K562 (cell line): Measurements from ENCODE around the gene ZNF574. TPM values are rescaled to one million over a fixed set of nuclear protein-coding genes. Genes with fewer than 3 reads are reported as not detected.

Experiments
- ATAC-seq: fragments of 200-7000 bp; cut with Tn5 transposase; 3 replicates; pipeline ENCODE4 v1.9.1; 2020; ENCODE audit warnings: moderate library complexity
- BruUV-seq: library from RNA; stranded (reverse); fragments of 400-500 nt; replicated peaks from 2 replicates; lab custom pipeline; 2021; lab: Mats Ljungman, UMichigan
- CTCF ChIA-PET: fragments of 300-600 bp; formaldehyde crosslinking; extraction: SDS; loops from one replicate; lab custom pipeline; 2021; ENCODE audit warnings: low intra/inter-chr PET ratio; lab: Yijun Ruan, JAX
- POLR2A ChIA-PET: fragments of 300-600, 350-650 bp; sonication (Branson Sonifier 250); formaldehyde crosslinking; extraction: SDS; loops from one replicate; lab custom pipeline; 2021; ENCODE audit warnings: antibody characterized with exemption, inconsistent platforms; lab: Yijun Ruan, JAX
- DNase-seq, 4 experiments: peaks; one replicate each; pipeline versions ENCODE4 v3.0.0 to v3.0.0-alpha.2; 2011 to 2018; ENCODE audit warnings: low spot score in 3 of 4, mixed read lengths in 3 of 4; ENCODE audit errors: extremely low read depth in 1 of 4
- FAIRE-seq: peaks from 2 replicates; lab custom pipeline; 2011; peaks lifted over from hg19 to GRCh38; lab: Jason Lieb, UNC
- H2AFZ ChIP-seq: 2 replicates; pipeline ENCODE4 v1.6.0; 2011; ENCODE audit warnings: low read depth, low read length, control low read depth, inconsistent platforms
- H3K27ac ChIP-seq: fragments of 200-600 bp; 3 replicates; pipeline ENCODE4 v1.8.0; 2011; ENCODE audit warnings: low read depth, mild to moderate bottlenecking, control low read depth, inconsistent platforms, low read length, moderate library complexity, mixed read lengths; ENCODE audit errors: extremely low read depth
- H3K27me3 ChIP-seq, 2 experiments: fragments of 300-600 bp in 1 of 2; 2 replicates in 1 of 2; 3 replicates in 1 of 2; pipeline versions ENCODE4 v1.6.0 to v1.8.0; 2011; ENCODE audit warnings: inconsistent platforms in 2 of 2, low read length in 2 of 2, mild to moderate bottlenecking in 1 of 2, mixed read lengths in 1 of 2, moderate library complexity in 1 of 2; ENCODE audit not compliant: control insufficient read depth in 2 of 2, insufficient read depth in 2 of 2
- H3K36me3 ChIP-seq: fragments of 300-600 bp; 3 replicates; pipeline ENCODE4 v1.8.0; 2011; ENCODE audit warnings: mild to moderate bottlenecking, low read length, inconsistent platforms; ENCODE audit not compliant: control insufficient read depth, insufficient read depth
- H3K4me1 ChIP-seq, 2 experiments: fragments of 200-600 bp in 1 of 2; replicated peaks in 1 of 2; 2 replicates in 1 of 2; 3 replicates in 1 of 2; pipeline versions ENCODE4 v1.5.1 to v1.8.0; 2011; ENCODE audit warnings: inconsistent platforms in 2 of 2, low read length in 2 of 2, mild to moderate bottlenecking in 1 of 2, mixed read lengths in 1 of 2, moderate library complexity in 1 of 2; ENCODE audit not compliant: control insufficient read depth in 2 of 2, insufficient read depth in 2 of 2
- H3K4me2 ChIP-seq: 2 replicates; pipeline ENCODE4 v1.6.1; 2011; ENCODE audit warnings: low read length, control low read depth, inconsistent platforms, mixed read lengths; ENCODE audit not compliant: insufficient read depth
- H3K4me3 ChIP-seq: fragments of 200-600 bp; sonication (generic), shearing (Covaris generic); 2 replicates; pipeline ENCODE4 v1.5.1; 2016; ENCODE audit warnings: control low read depth, inconsistent platforms
- H3K79me2 ChIP-seq: fragments of 200-600 bp; 3 replicates; pipeline ENCODE4 v1.8.0; 2011; ENCODE audit warnings: low read length, inconsistent platforms; ENCODE audit not compliant: control insufficient read depth, insufficient read depth
- H3K9ac ChIP-seq, 2 experiments: 2 replicates each; pipeline versions ENCODE4 v1.6.0 to v1.6.1; 2011; ENCODE audit warnings: low read depth in 2 of 2, low read length in 2 of 2, control low read depth in 1 of 2, inconsistent platforms in 1 of 2, mild to moderate bottlenecking in 1 of 2, mixed read lengths in 1 of 2; ENCODE audit not compliant: insufficient read depth in 1 of 2
- H3K9me1 ChIP-seq: one replicate; pipeline ENCODE4 v1.6.0; 2011; ENCODE audit warnings: inconsistent platforms, mild to moderate bottlenecking, low read length, moderate library complexity; ENCODE audit not compliant: control insufficient read depth, insufficient read depth
- H3K9me3 ChIP-seq: replicated peaks from 2 replicates; pipeline ENCODE4 v1.5.1; 2011; ENCODE audit warnings: low read depth, low read length, inconsistent platforms; ENCODE audit not compliant: control insufficient read depth, insufficient read depth
- H4K20me1 ChIP-seq: replicated peaks from 2 replicates; pipeline ENCODE4 v1.6.1; 2011; ENCODE audit warnings: low read length, inconsistent platforms, mixed read lengths; ENCODE audit not compliant: control insufficient read depth, insufficient read depth
- NFATC3 ChIP-seq: fragments of 450-650 bp; IDR thresholded peaks from 2 replicates; pipeline ENCODE4 v1.6.1; 2017; ENCODE audit warnings: mild to moderate bottlenecking
- PCBP2 ChIP-seq: fragments of 200-400 bp; formaldehyde crosslinking; IDR thresholded peaks from 2 replicates; pipeline ENCODE4 v1.6.1; 2018; ENCODE audit warnings: low read length, low read depth, mild to moderate bottlenecking, moderate library complexity; ENCODE audit not compliant: poor library complexity, severe bottlenecking
- POU5F1 ChIP-seq: fragments of 150-350 bp; IDR thresholded peaks from 2 replicates; pipeline ENCODE4 v1.6.1; 2014; ENCODE audit warnings: borderline replicate concordance, low read length, low read depth, mild to moderate bottlenecking; ENCODE audit not compliant: partially characterized antibody
- ZNF644 ChIP-seq: fragments of 200-800 bp; sonication (Bioruptor generic); IDR thresholded peaks from 2 replicates; pipeline ENCODE4 v1.6.1; 2016; ENCODE audit warnings: low read depth, missing genetic modification characterization, missing compliant biosample characterization
- WGBS: fragments of 100-300 bp; shearing (Covaris generic); methylation state at CpG from one replicate; pipeline ENCODE4 v1.1.6; 2016; ENCODE audit warnings: low coverage, mixed read lengths; ENCODE audit not compliant: insufficient coverage; ENCODE audit errors: missing lambda C conversion rate; 5-methylcytosine and 5-hydroxymethylcytosine counted together
- in situ Hi-C: fragments of 300-500 bp; cut with MboI; formaldehyde crosslinking; loops from 4 replicates; pipeline ENCODE4 v1.15.0; 2018; ENCODE audit warnings: inconsistent platforms, mixed read lengths
- intact Hi-C: fragments of 100-400 bp; cut with micrococcal nuclease; formaldehyde crosslinking; loops from 2 replicates; pipeline ENCODE4 v1.14.2; 2022
- polyA plus RNA-seq, 8 experiments: library from polyadenylated mRNA; depleted of rRNA in 4 of 8; stranded (reverse) in 5 of 8; unstranded in 3 of 8; fragments of >200 nt; fragmentation: Nextera tagmentation in 2 of 8; fragmentation: Illumina TruSeq in 1 of 8; extraction: Ambion mirVana in 2 of 8; extraction: Trizol in 1 of 8; gene quantifications; 2 replicates each; pipeline versions ENCODE4 v1.2.1 to v1.2.3, GENCODE V29; 2011 to 2014; ENCODE audit warnings: inconsistent platforms in 1 of 8, missing spikeins in 1 of 8
- total RNA-seq, 7 experiments: library from RNA; depleted of rRNA in 6 of 7; stranded (reverse); fragments of >200 nt in 6 of 7; fragmentation: Illumina TruSeq in 2 of 7; extraction: Trizol in 2 of 7; gene quantifications; 2 replicates each; pipeline versions ENCODE4 v1.2.1 to v1.2.3, GENCODE V29; 2011 to 2021; ENCODE audit warnings: low replicate concordance in 1 of 7
- TF ChIP-seq, protein P1 (sequence below): sonication (generic); formaldehyde crosslinking; IDR thresholded peaks from 2 replicates; pipeline ENCODE4 v1.8.0; 2022; ENCODE audit warnings: missing genetic modification reagents, mild to moderate bottlenecking, borderline replicate concordance
- TF ChIP-seq, protein P2 (sequence below): fragments of 450-650 bp; IDR thresholded peaks from 2 replicates; pipeline ENCODE4 v1.6.1; 2018; ENCODE audit not compliant: partially characterized antibody

Gene ZNF574
- total and polyA plus RNA-seq, 9 of the 15 experiments (the other 6 are each of a cell fraction or from before 2014, with no cell fraction given) = 0.24 to 20.7 (median 8.4) TPM

DNA sequence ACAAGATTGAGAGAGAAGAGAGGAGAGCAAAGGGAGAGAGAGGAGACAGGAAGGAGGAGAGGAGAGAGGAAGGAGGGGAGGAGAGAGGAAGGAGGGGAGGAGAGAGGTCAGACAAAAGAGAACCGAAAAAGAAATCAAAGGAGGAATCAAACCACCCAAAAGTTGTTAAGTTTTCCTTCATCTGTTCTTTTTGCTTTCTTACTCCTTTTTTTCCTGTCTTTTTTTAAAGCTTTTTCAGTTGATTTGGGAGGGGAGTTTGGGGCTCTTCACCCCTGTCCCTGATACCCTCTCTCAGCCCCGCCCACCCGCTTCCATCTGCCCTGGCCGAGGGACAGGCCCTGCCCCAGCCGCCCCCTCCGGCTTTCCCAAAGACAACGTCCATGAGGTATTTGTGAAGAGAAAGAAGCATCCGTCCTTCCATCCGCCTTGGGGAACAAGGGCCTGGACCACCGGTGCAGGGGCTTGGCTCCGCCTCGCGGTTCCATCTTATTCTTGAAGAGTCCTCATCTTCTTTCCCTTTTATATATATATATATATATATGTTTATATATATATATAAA, 13.3 kb downstream of the ZNF574 start:
- Histone ChIP-seq H3K4me1 (peaks cover 7 to 21% of the 10 kb centered on the region in 2 experiments; a peak in 4 of 5 replicates), H3K36me3 (no peaks in the 10 kb centered on the region), H3K9me3 (no peaks in the 10 kb centered on the region), H3K27me3 (0 out of 5 replicates have a peak, but pooled peaks cover 0 to 2% of the 10 kb centered on the region in 2 experiments), H3K9ac (no peak overlapping the region), H3K27ac (no peak overlapping the region), H4K20me1 (no peaks in the 10 kb centered on the region), H3K9me1 (no peaks in the 10 kb centered on the region), H3K4me2 (no peak overlapping the region), H3K4me3 (no peak overlapping the region), H2AFZ (no peak overlapping the region), H3K79me2 (no peaks in the 10 kb centered on the region)
- TF ChIP-seq POU5F1 (no peak), NFATC3 (no peak), ZNF644 (tag) (no peak), PCBP2 (peak; percentile 31)
- TF ChIP-seq, protein P1, sequence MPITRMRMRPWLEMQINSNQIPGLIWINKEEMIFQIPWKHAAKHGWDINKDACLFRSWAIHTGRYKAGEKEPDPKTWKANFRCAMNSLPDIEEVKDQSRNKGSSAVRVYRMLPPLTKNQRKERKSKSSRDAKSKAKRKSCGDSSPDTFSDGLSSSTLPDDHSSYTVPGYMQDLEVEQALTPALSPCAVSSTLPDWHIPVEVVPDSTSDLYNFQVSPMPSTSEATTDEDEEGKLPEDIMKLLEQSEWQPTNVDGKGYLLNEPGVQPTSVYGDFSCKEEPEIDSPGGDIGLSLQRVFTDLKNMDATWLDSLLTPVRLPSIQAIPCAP (CRISPR knock-in tag) = no peak
- TF ChIP-seq, protein P2, sequence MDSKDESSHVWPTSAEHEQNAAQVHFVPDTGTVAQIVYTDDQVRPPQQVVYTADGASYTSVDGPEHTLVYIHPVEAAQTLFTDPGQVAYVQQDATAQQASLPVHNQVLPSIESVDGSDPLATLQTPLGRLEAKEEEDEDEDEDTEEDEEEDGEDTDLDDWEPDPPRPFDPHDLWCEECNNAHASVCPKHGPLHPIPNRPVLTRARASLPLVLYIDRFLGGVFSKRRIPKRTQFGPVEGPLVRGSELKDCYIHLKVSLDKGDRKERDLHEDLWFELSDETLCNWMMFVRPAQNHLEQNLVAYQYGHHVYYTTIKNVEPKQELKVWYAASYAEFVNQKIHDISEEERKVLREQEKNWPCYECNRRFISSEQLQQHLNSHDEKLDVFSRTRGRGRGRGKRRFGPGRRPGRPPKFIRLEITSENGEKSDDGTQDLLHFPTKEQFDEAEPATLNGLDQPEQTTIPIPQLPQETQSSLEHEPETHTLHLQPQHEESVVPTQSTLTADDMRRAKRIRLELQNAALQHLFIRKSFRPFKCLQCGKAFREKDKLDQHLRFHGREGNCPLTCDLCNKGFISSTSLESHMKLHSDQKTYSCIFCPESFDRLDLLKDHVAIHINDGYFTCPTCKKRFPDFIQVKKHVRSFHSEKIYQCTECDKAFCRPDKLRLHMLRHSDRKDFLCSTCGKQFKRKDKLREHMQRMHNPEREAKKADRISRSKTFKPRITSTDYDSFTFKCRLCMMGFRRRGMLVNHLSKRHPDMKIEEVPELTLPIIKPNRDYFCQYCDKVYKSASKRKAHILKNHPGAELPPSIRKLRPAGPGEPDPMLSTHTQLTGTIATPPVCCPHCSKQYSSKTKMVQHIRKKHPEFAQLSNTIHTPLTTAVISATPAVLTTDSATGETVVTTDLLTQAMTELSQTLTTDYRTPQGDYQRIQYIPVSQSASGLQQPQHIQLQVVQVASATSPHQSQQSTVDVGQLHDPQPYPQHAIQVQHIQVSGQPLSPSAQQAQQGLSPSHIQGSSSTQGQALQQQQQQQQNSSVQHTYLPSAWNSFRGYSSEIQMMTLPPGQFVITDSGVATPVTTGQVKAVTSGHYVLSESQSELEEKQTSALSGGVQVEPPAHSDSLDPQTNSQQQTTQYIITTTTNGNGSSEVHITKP = peak; percentile 49
- no TSS peak for BruUV-seq
- ChIA-PET CTCF (interaction anchor here (0.7 kb wide), 1 partner anchor 50 kb away, joined by 5 read pairs; no protein-coding TSS in a partner anchor), POLR2A (no interaction called here)
- intact Hi-C loops (no loop called here), in situ Hi-C loops (no loop called here)
- DNase-seq = no peak
- no peak for ATAC-seq
- FAIRE-seq = no peak
- 55% methylated on average over 11 of the region's 13 CpGs for WGBS
